PC-3 (cell line): ENCODE results near the gene NSDHL. TPM values are rescaled to one million over a fixed set of nuclear protein-coding genes. Genes with fewer than 3 reads are reported as not detected.

Source experiments
- ATAC-seq: fragments of 200-7000 bp; cut with Tn5 transposase; 2 replicates; pipeline ENCODE4 v1.9.1; 2020; ENCODE audit warnings: mild to moderate bottlenecking, moderate library complexity
- BruUV-seq: library from RNA; stranded (reverse); fragments of 400-500 nt; replicated peaks from 2 replicates; lab custom pipeline; 2021; lab: Mats Ljungman, UMichigan
- CTCF ChIA-PET: fragments of 300-600 bp; sonication (Branson Sonifier 250); formaldehyde crosslinking; loops from one replicate; lab custom pipeline; 2022; ENCODE audit warnings: antibody characterized with exemption; lab: Charles Lee
- POLR2A ChIA-PET: fragments of 300-600 bp; sonication (Branson Sonifier 250); formaldehyde crosslinking; loops from one replicate; lab custom pipeline; 2022; ENCODE audit warnings: antibody characterized with exemption; ENCODE audit not compliant: unreplicated experiment; lab: Charles Lee
- DNase-seq: peaks from one replicate; pipeline ENCODE4 v3.0.0-alpha.2; 2015
- H2AFZ ChIP-seq: fragments of 300-600 bp; sonication (generic); 2 replicates; pipeline ENCODE4 v1.6.0; 2016; ENCODE audit warnings: antibody characterized with exemption, low read length
- H3F3A ChIP-seq: fragments of 300-600 bp; sonication (generic); one replicate; pipeline ENCODE4 v1.6.0; 2017; ENCODE audit warnings: antibody characterized with exemption, low read length, control low read depth, mild to moderate bottlenecking; ENCODE audit not compliant: unreplicated experiment
- H3K27ac ChIP-seq: fragments of 300-600 bp; sonication (generic); 2 replicates; pipeline ENCODE4 v1.5.1; 2016; ENCODE audit warnings: mild to moderate bottlenecking, low read length
- H3K27me3 ChIP-seq: fragments of 300-600 bp; sonication (generic); 2 replicates; pipeline ENCODE4 v1.6.1; 2016; ENCODE audit warnings: low read length, mixed read lengths
- H3K36me3 ChIP-seq: fragments of 300-600 bp; sonication (generic); 2 replicates; pipeline ENCODE4 v1.6.1; 2016; ENCODE audit warnings: low read depth, mixed run types, low read length, mixed read lengths
- H3K4me1 ChIP-seq: fragments of 300-600 bp; sonication (generic); 2 replicates; pipeline ENCODE4 v1.5.1; 2016; ENCODE audit warnings: low read length; ENCODE audit not compliant: insufficient read depth
- H3K4me2 ChIP-seq: fragments of 300-600 bp; sonication (generic); 2 replicates; pipeline ENCODE4 v1.6.0; 2016; ENCODE audit warnings: low read length
- H3K4me3 ChIP-seq: fragments of 300-600 bp; sonication (generic); 2 replicates; pipeline ENCODE4 v1.5.1; 2016; ENCODE audit warnings: mild to moderate bottlenecking, low read length, mixed read lengths
- H3K79me2 ChIP-seq: fragments of 300-600 bp; sonication (generic); 2 replicates; pipeline ENCODE4 v1.6.1; 2017; ENCODE audit warnings: low read length, mixed read lengths
- H3K9ac ChIP-seq: fragments of 300-600 bp; sonication (generic); 2 replicates; pipeline ENCODE4 v1.6.0; 2016; ENCODE audit warnings: mild to moderate bottlenecking, low read length
- H3K9me2 ChIP-seq: fragments of 300-600 bp; sonication (generic); replicated peaks from 2 replicates; pipeline ENCODE4 v1.6.1; 2016; ENCODE audit warnings: mixed run types, low read length, mixed read lengths
- H3K9me3 ChIP-seq: fragments of 300-600 bp; sonication (generic); 2 replicates; pipeline ENCODE4 v1.6.1; 2016; ENCODE audit warnings: low read length, mixed read lengths
- H4K20me1 ChIP-seq: fragments of 300-600 bp; sonication (generic); 2 replicates; pipeline ENCODE4 v1.6.1; 2016; ENCODE audit warnings: low read length, mixed read lengths
- CTCF ChIP-seq: fragments of 300-600 bp; sonication (generic); conservative IDR thresholded peaks from 2 replicates; pipeline ENCODE4 v1.5.1; 2017; ENCODE audit warnings: antibody characterized with exemption, low read depth, mild to moderate bottlenecking, low read length
- EZH2 ChIP-seq: fragments of 300-600 bp; sonication (generic); IDR thresholded peaks from one replicate; pipeline ENCODE4 v1.6.1; 2017; ENCODE audit warnings: antibody characterized with exemption, mild to moderate bottlenecking, low read length; ENCODE audit not compliant: unreplicated experiment
- EZH2phosphoT487 ChIP-seq: fragments of 300-600 bp; sonication (generic); IDR thresholded peaks from 2 replicates; pipeline ENCODE4 v1.6.1; 2018; ENCODE audit warnings: mild to moderate bottlenecking, antibody characterized with exemption, low read length, borderline replicate concordance
- intact Hi-C: fragments of 100-400 bp; cut with micrococcal nuclease; formaldehyde crosslinking; loops from 2 replicates; pipeline ENCODE4 v1.9.0; 2023
- total RNA-seq: library from RNA; depleted of rRNA; stranded (reverse); fragments of >200 nt; gene quantifications from 2 replicates; pipeline ENCODE4 v1.2.3, GENCODE V29; 2014

Gene NSDHL
- total RNA-seq, 1 experiment from 2014 or later: 33.7 TPM

- H3K79me2 ChIP-seq: peaks cover 81% of the 10 kb centered on the region
- ChIA-PET CTCF (no interaction called here), POLR2A (no interaction called here)
- ATAC-seq (no peak), DNase-seq (peak; percentile 25)
- TF ChIP-seq CTCF: no peak
- no peak for TF ChIP-seq EZH2
- no peak for TF ChIP-seq EZH2phosphoT487
- no peaks in the 10 kb centered on the region for H3K27me3 ChIP-seq
- H2AFZ ChIP-seq: no peak overlapping the region
- peaks cover 16% of the 10 kb centered on the region for H4K20me1 ChIP-seq
- peaks cover 6% of the 10 kb centered on the region for H3F3A ChIP-seq
- H3K9ac ChIP-seq: no peak overlapping the region
- H3K9me3 ChIP-seq: no peaks in the 10 kb centered on the region
- no peaks in the 10 kb centered on the region for H3K36me3 ChIP-seq
- peaks cover 55% of the 10 kb centered on the region for H3K4me1 ChIP-seq
- no peaks in the 10 kb centered on the region for H3K9me2 ChIP-seq
- H3K27ac ChIP-seq: peak overlapping the region; percentile 7; the same call in 1 of the 2 replicates
- H3K4me2 ChIP-seq: peak overlapping the region; percentile 94
- intact Hi-C loops: no loop called here
- BruUV-seq: no TSS peak
- H3K4me3 ChIP-seq: peak overlapping the region; percentile 82; the same call in 1 of the 2 replicates
Measured at GRCh38 chrX:152900937-152901445, 70.1 kb downstream of the NSDHL start.

- intact Hi-C loops: no loop called here
- Histone ChIP-seq H3K4me3 (no peak overlapping the region), H3F3A (peaks cover 4% of the 10 kb centered on the region), H3K79me2 (peaks cover 87% of the 10 kb centered on the region), H3K36me3 (no peaks in the 10 kb centered on the region), H3K27me3 (no peaks in the 10 kb centered on the region), H3K9ac (no peak overlapping the region), H3K27ac (no peak overlapping the region), H3K4me1 (peaks cover 46% of the 10 kb centered on the region), H2AFZ (no peak overlapping the region), H3K9me2 (no peaks in the 10 kb centered on the region), H4K20me1 (peaks cover 16% of the 10 kb centered on the region), H3K9me3 (no peaks in the 10 kb centered on the region), H3K4me2 (0 out of 2 replicates have a peak overlapping the region, but pooled peaks have one; percentile 94)
- ChIA-PET CTCF (no interaction called here), POLR2A (no interaction called here)
- TF ChIP-seq EZH2 (no peak), EZH2phosphoT487 (no peak), CTCF (no peak)
- DNase-seq (no peak), ATAC-seq (no peak)
- no TSS peak for BruUV-seq
Measured at GRCh38 chrX:152901816-152902501, 71.1 kb downstream of the NSDHL start.

- ChIA-PET POLR2A (no interaction called here), CTCF (no interaction called here)
- Histone ChIP-seq H3K36me3 (no peaks in the 10 kb centered on the region), H3K4me3 (no peak overlapping the region), H3K4me1 (peaks cover 41% of the 10 kb centered on the region), H3K9me3 (no peaks in the 10 kb centered on the region), H3K9ac (no peak overlapping the region), H3K4me2 (no peak overlapping the region), H3K27ac (no peak overlapping the region), H3K9me2 (no peaks in the 10 kb centered on the region), H4K20me1 (peaks cover 16% of the 10 kb centered on the region), H3K79me2 (peaks cover 83% of the 10 kb centered on the region), H3K27me3 (no peaks in the 10 kb centered on the region), H3F3A (no peaks in the 10 kb centered on the region), H2AFZ (no peak overlapping the region)
- no peak for TF ChIP-seq CTCF
- no peak for TF ChIP-seq EZH2
- no peak for TF ChIP-seq EZH2phosphoT487
- DNase-seq (no peak), ATAC-seq (no peak)
- no TSS peak for BruUV-seq
- intact Hi-C loops: no loop called here
Measured at GRCh38 chrX:152902502-152902820, 71.6 kb downstream of the NSDHL start.
